ENCODE results near the gene EXOC1.
"Not testable (repeated sequence)": the region's sequence is repeated elsewhere in the genome, so short reads cannot be mapped to it uniquely, and the experiment has no call there.

EXOC1 gene, protein sequence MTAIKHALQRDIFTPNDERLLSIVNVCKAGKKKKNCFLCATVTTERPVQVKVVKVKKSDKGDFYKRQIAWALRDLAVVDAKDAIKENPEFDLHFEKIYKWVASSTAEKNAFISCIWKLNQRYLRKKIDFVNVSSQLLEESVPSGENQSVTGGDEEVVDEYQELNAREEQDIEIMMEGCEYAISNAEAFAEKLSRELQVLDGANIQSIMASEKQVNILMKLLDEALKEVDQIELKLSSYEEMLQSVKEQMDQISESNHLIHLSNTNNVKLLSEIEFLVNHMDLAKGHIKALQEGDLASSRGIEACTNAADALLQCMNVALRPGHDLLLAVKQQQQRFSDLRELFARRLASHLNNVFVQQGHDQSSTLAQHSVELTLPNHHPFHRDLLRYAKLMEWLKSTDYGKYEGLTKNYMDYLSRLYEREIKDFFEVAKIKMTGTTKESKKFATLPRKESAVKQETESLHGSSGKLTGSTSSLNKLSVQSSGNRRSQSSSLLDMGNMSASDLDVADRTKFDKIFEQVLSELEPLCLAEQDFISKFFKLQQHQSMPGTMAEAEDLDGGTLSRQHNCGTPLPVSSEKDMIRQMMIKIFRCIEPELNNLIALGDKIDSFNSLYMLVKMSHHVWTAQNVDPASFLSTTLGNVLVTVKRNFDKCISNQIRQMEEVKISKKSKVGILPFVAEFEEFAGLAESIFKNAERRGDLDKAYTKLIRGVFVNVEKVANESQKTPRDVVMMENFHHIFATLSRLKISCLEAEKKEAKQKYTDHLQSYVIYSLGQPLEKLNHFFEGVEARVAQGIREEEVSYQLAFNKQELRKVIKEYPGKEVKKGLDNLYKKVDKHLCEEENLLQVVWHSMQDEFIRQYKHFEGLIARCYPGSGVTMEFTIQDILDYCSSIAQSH

DNA sequence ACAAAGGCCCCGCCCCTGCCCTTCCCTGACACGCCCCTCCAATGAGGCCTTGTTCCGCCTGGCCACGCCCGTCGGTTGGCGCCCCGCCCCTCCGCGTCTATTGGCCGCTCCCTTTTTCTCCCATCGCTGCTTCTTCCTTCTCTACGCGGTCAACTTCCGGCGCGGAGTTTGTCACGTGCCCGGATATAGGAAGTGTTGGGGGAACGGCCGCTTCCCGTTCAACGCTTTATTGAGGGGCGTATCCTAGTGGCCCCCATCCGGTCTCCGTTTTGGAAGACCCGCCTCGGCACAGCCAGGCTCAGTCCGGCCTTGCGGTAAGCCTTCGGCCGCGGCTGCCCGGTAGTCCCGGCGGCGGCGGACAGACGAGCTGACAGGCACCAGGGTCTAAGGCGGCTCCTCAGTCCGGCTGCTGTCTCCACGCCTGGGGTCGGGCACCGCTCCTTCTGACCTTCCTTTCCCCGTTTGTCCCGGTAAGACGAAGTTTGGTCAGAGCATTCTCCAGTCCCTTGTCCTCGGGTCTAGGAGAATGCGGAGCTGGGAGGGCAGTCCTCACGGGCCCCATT lies at the start of gene EXOC1:
Gene EXOC1, plus strand, starts transcription at position 165 of the 563 bp plus-strand sequence. CDS start 4,676 bp downstream, outside the sequence.
- DNase-seq (ENCODE audit: low read depth), result peak; percentile 68

DNA sequence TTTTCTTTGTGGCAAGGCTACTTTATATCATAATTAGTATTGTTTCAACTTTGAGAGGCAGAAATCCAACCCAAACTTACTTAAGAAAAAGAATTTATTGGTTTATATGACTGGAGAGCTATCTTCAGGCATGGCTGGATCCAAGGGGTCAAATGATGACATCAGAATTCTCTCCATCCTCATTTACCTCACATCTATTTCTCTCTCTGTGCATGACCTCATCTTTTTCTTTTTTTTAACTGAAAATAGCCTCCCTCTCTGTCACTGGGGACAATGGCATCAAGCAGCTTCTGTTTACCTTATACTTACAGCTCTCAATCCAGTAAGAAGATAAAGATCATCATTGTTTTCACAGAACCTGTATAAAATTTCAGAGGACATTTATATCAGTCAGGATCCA lies 45.9 kb upstream of the EXOC1 start:
- no peak for DNase-seq (ENCODE audit: low read depth)

DNA sequence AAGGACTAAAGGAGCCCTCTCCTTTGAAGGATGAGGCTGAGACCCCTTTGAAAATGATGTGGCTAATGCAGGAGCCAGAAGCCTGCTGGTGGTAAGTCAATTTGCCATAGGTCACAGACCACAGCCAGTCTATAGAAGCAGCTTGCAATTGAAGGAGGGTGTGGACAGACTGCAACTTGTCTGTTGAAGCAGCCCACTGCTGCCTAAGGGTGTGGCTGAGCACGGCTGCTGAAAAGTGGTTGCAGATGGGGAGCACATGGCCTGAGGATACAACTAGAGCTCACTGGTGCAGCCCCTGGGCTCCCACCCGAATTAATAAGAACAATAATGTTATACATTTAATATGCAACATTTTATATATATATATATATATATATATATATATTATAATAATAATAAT lies 45.3 kb upstream of the EXOC1 start:
- DNase-seq (ENCODE audit: low read depth), result no peak

- no peak for DNase-seq (ENCODE audit: low read depth)
Observed at GRCh38 chr4:55808632-55809031, 44.8 kb upstream of the EXOC1 start.

GRCh38 chr4:55817691-55818090 lies 35.8 kb upstream of the EXOC1 start:
- no peak for DNase-seq (ENCODE audit: low read depth)

DNA sequence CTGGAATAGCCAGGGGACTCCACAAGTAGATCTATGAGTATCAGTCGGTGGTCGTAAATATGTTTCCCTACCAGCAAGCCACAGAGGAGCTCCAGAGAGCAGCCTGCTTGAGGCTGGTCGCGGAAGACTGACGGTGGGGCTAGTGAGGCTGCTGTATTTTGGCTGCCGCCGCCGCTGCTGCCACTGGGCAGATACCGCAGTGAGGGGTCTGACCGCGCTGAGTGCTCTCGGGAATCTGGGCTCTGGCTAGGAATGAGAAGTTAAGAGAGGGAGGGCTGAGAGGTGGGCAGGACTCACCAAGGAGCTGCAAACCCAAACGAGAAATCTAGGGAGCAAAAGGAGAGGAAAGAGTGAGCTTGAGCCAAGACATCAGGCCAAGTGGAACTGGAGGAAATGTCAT lies 33.8 kb upstream of the EXOC1 start, which contains the start of gene EXOC1L:
Gene EXOC1L, plus strand, starts transcription at position 157 of the 400 bp plus-strand sequence. Its CDS starts 237 bp downstream, at position 394.
- no peak for DNase-seq (ENCODE audit: low read depth)

DNA sequence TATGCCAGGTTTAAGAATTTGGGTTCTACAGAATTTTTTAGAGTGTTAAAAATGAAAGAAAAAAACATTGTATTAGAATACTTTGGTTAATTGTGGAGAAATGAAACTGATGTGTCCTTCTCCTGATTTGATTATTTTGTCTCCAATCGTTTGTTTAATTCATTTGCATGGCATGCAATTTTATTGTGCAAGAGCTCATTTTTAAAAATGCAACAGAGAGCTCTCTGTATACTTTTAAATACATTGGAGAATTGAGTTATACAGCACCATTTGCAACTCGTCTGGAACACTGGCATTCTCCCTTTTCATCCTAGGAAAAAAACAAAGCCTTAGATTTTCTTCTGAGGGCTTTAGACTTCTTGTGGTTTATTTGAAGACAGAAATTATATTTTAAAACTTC lies 33.2 kb upstream of the EXOC1 start:
- no peak for DNase-seq (ENCODE audit: low read depth)

DNA sequence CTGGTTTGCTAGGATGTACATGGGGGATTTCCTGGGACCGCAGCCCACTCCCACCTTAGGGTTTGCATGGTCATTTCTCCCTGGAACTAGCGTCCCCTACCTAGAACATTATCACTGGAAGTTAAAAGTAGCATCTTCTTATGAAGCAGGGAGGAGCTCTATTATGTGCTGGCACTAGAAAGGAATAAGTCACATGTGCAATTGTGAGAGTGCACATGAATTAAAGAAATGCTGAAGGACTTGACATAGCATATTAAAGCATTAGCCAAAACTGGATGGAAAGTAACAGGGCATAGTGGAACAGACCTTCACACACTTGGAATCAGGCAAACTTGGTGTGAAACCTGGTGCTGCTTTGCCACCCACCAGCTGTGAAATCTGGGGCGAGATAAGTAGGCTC lies 31.1 kb upstream of the EXOC1 start:
- DNase-seq (ENCODE audit: low read depth), result no peak

GRCh38 chr4:55824865-55825264 lies 28.6 kb upstream of the EXOC1 start:
- DNase-seq (ENCODE audit: low read depth), result no peak

DNA sequence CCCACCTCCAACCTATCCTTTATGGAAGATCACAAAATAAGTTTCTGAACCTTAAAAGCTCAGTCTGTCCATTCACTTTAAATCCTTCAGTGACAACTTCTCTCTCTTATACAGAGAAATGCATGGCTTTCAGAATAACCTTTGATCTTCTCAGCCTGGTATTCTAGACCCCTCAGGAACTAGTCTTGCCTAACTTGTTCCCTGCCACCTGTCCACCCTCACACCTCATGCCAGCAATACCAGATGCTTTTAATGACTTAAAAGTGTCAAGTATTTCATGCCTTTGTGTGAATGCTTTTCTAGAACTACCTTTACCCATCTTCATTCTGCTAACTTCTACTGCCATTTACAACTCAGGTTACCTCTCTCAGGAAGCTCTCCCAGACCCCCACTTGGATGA lies 26.5 kb upstream of the EXOC1 start:
- no peak for DNase-seq (ENCODE audit: low read depth)

DNA sequence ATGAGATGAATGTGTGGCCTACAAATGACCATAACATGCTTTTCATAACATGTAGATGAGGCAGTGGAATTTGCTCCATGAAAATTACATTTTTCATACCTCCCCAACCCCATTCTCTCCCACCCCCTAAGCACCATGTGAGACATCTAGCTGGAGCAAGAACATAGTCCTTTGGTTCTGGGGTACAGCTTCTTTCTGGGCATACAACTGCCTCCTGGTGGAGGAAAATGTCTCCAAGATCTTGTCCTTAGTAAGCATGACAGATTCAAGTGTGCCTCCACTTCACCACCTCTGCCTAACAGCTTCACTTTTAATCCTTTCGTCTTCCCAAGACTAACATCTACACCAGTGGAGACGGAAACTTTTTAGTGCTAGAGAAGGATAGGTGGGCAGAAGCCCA lies 25.9 kb upstream of the EXOC1 start:
- DNase-seq (ENCODE audit: low read depth), result no peak

- no peak for DNase-seq (ENCODE audit: low read depth)
Observed at GRCh38 chr4:55830048-55830447, 23.4 kb upstream of the EXOC1 start.

- no peak for DNase-seq (ENCODE audit: low read depth)
Observed at GRCh38 chr4:55830716-55831115, 22.7 kb upstream of the EXOC1 start.

DNA sequence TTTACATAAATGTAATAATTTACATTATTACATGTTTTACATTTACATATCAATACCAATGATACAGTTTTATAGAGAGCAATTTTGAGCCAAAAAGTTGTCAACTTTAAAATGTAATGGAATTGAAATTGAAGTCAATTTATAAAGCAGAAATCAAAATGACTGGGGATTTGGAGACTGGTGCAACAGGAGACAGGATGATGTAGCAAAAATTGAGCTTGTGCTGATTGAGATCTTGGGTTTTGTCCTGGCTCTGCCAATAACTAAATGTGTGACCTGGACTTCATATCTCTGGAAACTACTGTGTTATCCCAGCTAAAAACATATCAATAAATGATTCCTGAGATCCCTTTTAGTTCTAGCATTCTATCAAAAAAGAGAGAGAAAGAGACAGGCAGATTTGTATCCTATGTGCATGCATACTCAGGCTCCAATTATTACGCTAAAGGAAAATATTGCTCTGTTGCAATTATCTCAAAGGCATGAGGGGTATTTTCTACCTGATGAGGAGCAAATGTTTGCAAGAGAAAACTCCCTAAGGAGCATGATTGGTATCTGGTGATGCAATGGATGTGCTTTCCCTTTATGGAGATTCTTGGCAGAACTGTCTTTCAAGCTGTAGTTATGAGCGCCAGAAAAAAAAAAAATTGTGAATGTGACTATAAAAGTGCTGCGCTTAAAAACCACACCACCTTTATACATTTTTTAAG lies 19.2 kb upstream of the EXOC1 start:
- no peak for DNase-seq (ENCODE audit: low read depth)

DNA sequence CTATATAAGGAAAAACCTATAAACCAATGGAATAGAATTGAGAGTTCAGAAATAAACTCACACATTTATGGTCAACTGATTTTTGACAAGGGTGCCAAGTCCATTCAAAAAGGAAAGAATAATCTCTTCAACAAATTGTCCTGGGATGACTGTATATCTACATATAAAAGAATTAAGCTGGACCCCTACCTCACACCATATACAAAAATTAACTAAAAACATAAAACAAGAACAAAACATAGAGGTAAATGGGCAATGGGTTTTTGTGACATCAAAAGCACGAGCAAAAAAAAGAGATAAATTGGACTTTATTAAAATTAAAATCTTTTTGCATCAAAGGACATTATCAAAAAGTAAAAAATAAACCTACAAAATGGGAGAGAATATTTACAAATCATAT lies 15.5 kb upstream of the EXOC1 start:
- no peak for DNase-seq (ENCODE audit: low read depth)

- DNase-seq (ENCODE audit: low read depth), result no peak
Observed at GRCh38 chr4:55838356-55838755, 15.1 kb upstream of the EXOC1 start.

- DNase-seq (ENCODE audit: low read depth), result no peak
Observed at GRCh38 chr4:55838952-55839351, 14.5 kb upstream of the EXOC1 start.

GRCh38 chr4:55840956-55841355 lies 12.5 kb upstream of the EXOC1 start:
- DNase-seq (ENCODE audit: low read depth), result no peak

GRCh38 chr4:55841373-55842239 lies 11.8 kb upstream of the EXOC1 start:
- DNase-seq (ENCODE audit: low read depth), result not testable (repeated sequence)

DNA sequence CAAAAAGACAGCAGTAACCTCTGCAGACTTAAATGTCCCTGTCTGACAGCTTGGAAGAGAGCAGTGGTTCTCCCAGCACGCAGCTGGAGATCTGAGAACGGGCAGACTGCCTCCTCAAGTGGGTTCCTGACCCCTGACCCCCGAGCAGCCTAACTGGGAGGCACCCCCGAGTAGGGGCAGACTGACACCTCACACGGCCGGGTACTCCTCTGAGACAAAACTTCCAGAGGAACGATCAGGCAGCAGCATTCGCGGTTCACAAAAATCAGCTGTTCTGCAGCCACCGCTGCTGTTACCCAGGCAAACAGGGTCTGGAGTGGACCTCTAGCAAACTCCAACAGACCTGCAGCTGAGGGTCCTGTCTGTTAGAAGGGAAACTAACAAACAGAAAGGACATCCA lies 11.1 kb upstream of the EXOC1 start:
- not testable (repeated sequence) for DNase-seq (ENCODE audit: low read depth)

- no peak for DNase-seq (ENCODE audit: low read depth)
Observed at GRCh38 chr4:55849724-55850123, 3.7 kb upstream of the EXOC1 start.

Data from non-pigmented ciliary epithelial cell (primary cell).